CD14-positive monocyte (primary cell): ENCODE data around the gene RPL29. TPM values are rescaled to one million over a fixed set of nuclear protein-coding genes. Genes with fewer than 3 reads are reported as not detected.
A peak's percentile ranks its signal among the peaks of the same experiment; 100 is the strongest.

Experiments used
- DNase-seq, 3 donors: peaks; one replicate each; pipeline ENCODE4 v3.0.0-alpha.2; 2011 to 2022
- H2AFZ ChIP-seq: 2 replicates; pipeline ENCODE4 v1.6.0; 2012; ENCODE audit warnings: mild to moderate bottlenecking, low read depth, low read length, inconsistent platforms; ENCODE audit not compliant: insufficient read depth, poor library complexity, severe bottlenecking
- H3K27ac ChIP-seq, 2 donors: 1 replicate in 1 of 2; 2 replicates in 1 of 2; pipeline ENCODE4 v1.5.1; 2012 to 2013; ENCODE audit warnings: low read length in 2 of 2, control low read depth in 1 of 2, inconsistent platforms in 1 of 2, low read depth in 1 of 2, mild to moderate bottlenecking in 1 of 2
- H3K27me3 ChIP-seq, 2 donors: one replicate each; pipeline versions ENCODE4 v1.6.0 to v1.6.1; 2011 to 2013; ENCODE audit warnings: low read length in 2 of 2; ENCODE audit not compliant: control insufficient read depth in 2 of 2, insufficient read depth in 2 of 2
- H3K36me3 ChIP-seq, 2 donors: replicated peaks in 1 of 2; 1 replicate in 1 of 2; 2 replicates in 1 of 2; pipeline versions ENCODE4 v1.5.1 to v1.6.1; 2012 to 2013; ENCODE audit warnings: low read length in 2 of 2, control low read depth in 1 of 2, inconsistent platforms in 1 of 2, mild to moderate bottlenecking in 1 of 2; ENCODE audit not compliant: insufficient read depth in 2 of 2, control insufficient read depth in 1 of 2
- H3K4me1 ChIP-seq, 2 donors: 1 replicate in 1 of 2; 2 replicates in 1 of 2; pipeline versions ENCODE4 v1.5.1 to v1.6.1; 2012 to 2013; ENCODE audit warnings: low read length in 2 of 2, control low read depth in 1 of 2, inconsistent platforms in 1 of 2, mild to moderate bottlenecking in 1 of 2, moderate library complexity in 1 of 2; ENCODE audit not compliant: insufficient read depth in 2 of 2, control insufficient read depth in 1 of 2
- H3K4me2 ChIP-seq: replicated peaks from 2 replicates; pipeline ENCODE3; 2012; ENCODE audit warnings: low read length, moderate library complexity, mild to moderate bottlenecking; ENCODE audit not compliant: poor library complexity, severe bottlenecking; ENCODE audit errors: extremely low read depth
- H3K4me3 ChIP-seq, 3 experiments: fragments of 200-600 bp in 1 of 3; sonication (generic) in 1 of 3; replicated peaks in 1 of 3; 1 replicate in 2 of 3; 2 replicates in 1 of 3; pipeline ENCODE4 v1.5.1; 2011 to 2013; ENCODE audit warnings: low read length in 3 of 3, mild to moderate bottlenecking in 3 of 3, control low read depth in 2 of 3, low read depth in 2 of 3, inconsistent platforms in 1 of 3, moderate library complexity in 1 of 3
- H3K79me2 ChIP-seq: 2 replicates; pipeline ENCODE4 v1.6.0; 2012; ENCODE audit warnings: mild to moderate bottlenecking, control low read depth, inconsistent platforms, low read length, moderate library complexity; ENCODE audit not compliant: insufficient read depth
- H3K9ac ChIP-seq: 2 replicates; pipeline ENCODE4 v1.6.0; 2017; ENCODE audit warnings: low read length, mild to moderate bottlenecking; ENCODE audit not compliant: insufficient read depth, poor library complexity, severe bottlenecking
- H3K9me3 ChIP-seq, 2 donors: replicated peaks in 1 of 2; 1 replicate in 1 of 2; 2 replicates in 1 of 2; pipeline versions ENCODE4 v1.5.1 to v1.6.1; 2012 to 2013; ENCODE audit warnings: low read length in 2 of 2, control low read depth in 1 of 2; ENCODE audit not compliant: control insufficient read depth in 1 of 2, insufficient read depth in 1 of 2
- H4K20me1 ChIP-seq: 2 replicates; pipeline ENCODE4 v1.6.0; 2012; ENCODE audit warnings: mild to moderate bottlenecking, low read length, control low read depth, moderate library complexity; ENCODE audit not compliant: insufficient read depth
- H3K27ac Mint-ChIP-seq, 7 donors: one replicate each; pipeline ENCODE4 v1.8.0; 2020; ENCODE audit warnings: mild to moderate bottlenecking in 7 of 7, mixed read lengths in 7 of 7, moderate library complexity in 6 of 7, inconsistent platforms in 2 of 7
- H3K27me3 Mint-ChIP-seq, 3 donors: one replicate each; pipeline ENCODE4 v1.8.0; 2021 to 2022; ENCODE audit warnings: low read depth in 3 of 3, mild to moderate bottlenecking in 3 of 3, mixed read lengths in 3 of 3, moderate library complexity in 3 of 3, inconsistent platforms in 1 of 3
- H3K36me3 Mint-ChIP-seq, 2 donors: one replicate each; pipeline ENCODE4 v1.8.0; 2020; ENCODE audit warnings: mixed read lengths in 2 of 2, inconsistent platforms in 1 of 2, mild to moderate bottlenecking in 1 of 2
- H3K4me1 Mint-ChIP-seq: one replicate; pipeline ENCODE4 v1.8.0; 2020; ENCODE audit warnings: mild to moderate bottlenecking, mixed read lengths
- H3K4me3 Mint-ChIP-seq, 2 donors: one replicate each; pipeline ENCODE4 v1.8.0; 2020; ENCODE audit warnings: mild to moderate bottlenecking in 2 of 2, mixed read lengths in 2 of 2, moderate library complexity in 1 of 2
- H3K9me3 Mint-ChIP-seq, 7 donors: one replicate each; pipeline ENCODE4 v1.8.0; 2020 to 2022; ENCODE audit warnings: mixed read lengths in 7 of 7, mild to moderate bottlenecking in 6 of 7, moderate library complexity in 6 of 7, inconsistent platforms in 2 of 7
- CTCF ChIP-seq: fragments of 200-600 bp; IDR thresholded peaks from one replicate; pipeline ENCODE4 v1.8.0; 2022; ENCODE audit warnings: antibody characterized with exemption, mild to moderate bottlenecking
- whole genome bisulfite sequencing: methylation state at CpG from one replicate; pipeline ENCODE4 v1.1.5; 2013; ENCODE audit warnings: missing lambda C conversion rate; ENCODE audit not compliant: insufficient coverage; 5-methylcytosine and 5-hydroxymethylcytosine counted together
- intact Hi-C, 2 donors: fragments of 100-400 bp; cut with micrococcal nuclease; formaldehyde crosslinking; loops; one replicate each; pipeline versions ENCODE4 v1.15.0 to v1.15.1; 2023
- polyA plus RNA-seq, 3 donors: library from polyadenylated mRNA; depleted of rRNA in 1 of 3; unstranded in 2 of 3; stranded (reverse) in 1 of 3; fragments of 300-500 nt in 2 of 3; fragments of >200 nt in 1 of 3; fragmentation: Illumina TruSeq in 2 of 3; gene quantifications; 1 replicate in 2 of 3; 2 replicates in 1 of 3; pipeline ENCODE4 v1.2.3, GENCODE V29; 2012 to 2021

RPL29 gene
- polyA plus RNA-seq, 3 donors = 753 to 2,360 (median 856) TPM

- TF ChIP-seq CTCF = no peak
- Histone ChIP-seq H3K27me3 (no peaks in the 10 kb centered on the region), H2AFZ (no peak overlapping the region), H3K9me3 (no peaks in the 10 kb centered on the region), H4K20me1 (no peaks in the 10 kb centered on the region), H3K79me2 (peaks cover 5% of the 10 kb centered on the region), H3K4me2 (no peak overlapping the region), H3K4me3 (no peak overlapping the region), H3K4me1 (peaks cover 34 to 40% of the 10 kb centered on the region in 2 donors), H3K9ac (no peak overlapping the region), H3K27ac (no peak overlapping the region), H3K36me3 (no peaks in the 10 kb centered on the region)
- peaks cover 45% of the 10 kb centered on the region for H3K4me1 Mint-ChIP-seq
- no peak for DNase-seq
- peaks cover 0 to 2% (median 0%) of the 10 kb centered on the region in 7 donors for H3K9me3 Mint-ChIP-seq
- no peak overlapping the region for H3K27ac Mint-ChIP-seq
- peaks cover 0 to 4% (median 3%) of the 10 kb centered on the region in 3 donors for H3K27me3 Mint-ChIP-seq
- H3K36me3 Mint-ChIP-seq = peaks cover 0 to 7% of the 10 kb centered on the region in 2 donors
- intact Hi-C loops = no loop called here
- peak overlapping the region in 1 of 2 donors; percentile 47 for H3K4me3 Mint-ChIP-seq
- 77% methylated on average over 5 of the region's 9 CpGs for WGBS
Observed at GRCh38 chr3:51977446-51978142, 18.1 kb downstream of the RPL29 start.

- Histone ChIP-seq H3K4me1 (peaks cover 26 to 31% of the 10 kb centered on the region in 2 donors), H3K9me3 (no peaks in the 10 kb centered on the region), H4K20me1 (no peaks in the 10 kb centered on the region), H3K36me3 (no peaks in the 10 kb centered on the region), H3K4me2 (peak overlapping the region; percentile 100), H3K9ac (peak overlapping the region; percentile 75), H3K27me3 (no peaks in the 10 kb centered on the region), H3K4me3 (peak overlapping the region in 2 of 3 experiments; percentile 87 to 90), H3K27ac (no peak overlapping the region), H3K79me2 (peaks cover 1% of the 10 kb centered on the region), H2AFZ (peak overlapping the region; percentile 98)
- Mint-ChIP-seq H3K36me3 (peaks cover under 1 to 6% of the 10 kb centered on the region in 2 donors), H3K27me3 (peaks cover 0 to 4% (median 3%) of the 10 kb centered on the region in 3 donors), H3K4me3 (peak overlapping the region; percentile 94 to 95), H3K9me3 (peaks cover 0 to 2% (median 0%) of the 10 kb centered on the region in 7 donors), H3K4me1 (peaks cover 34% of the 10 kb centered on the region), H3K27ac (peak overlapping the region in 1 of 7 donors; percentile 38)
- TF ChIP-seq CTCF = no peak
- intact Hi-C loops = loop anchor here (2.0 kb wide), 1 partner anchor 33 kb away; the partner anchor contains the start of gene PARP3 (in 2 of the 2)
- DNase-seq = peak; percentile 17 to 57 (median 44)
- WGBS = 36% methylated on average over 38 of the region's 46 CpGs
Observed at GRCh38 chr3:51975852-51976549, 19.7 kb downstream of the RPL29 start.
